ENCODE measurements around the gene KDM3A.

- TF ChIP-seq CTCF (IDR thresholded peaks at IDR 0.05) (no peak), POLR2A (IDR thresholded peaks at IDR 0.05) (no peak), EP300 (IDR thresholded peaks at IDR 0.05) (no peak), POLR2AphosphoS5 (IDR thresholded peaks at IDR 0.05) (no peak)
Observed at GRCh38 chr2:86471637-86472036, 30.5 kb downstream of the KDM3A start.

Measured in sigmoid colon (tissue), 4 donors.